H1 (cell line): ENCODE data around the gene LRPAP1. TPM values are rescaled to one million over a fixed set of nuclear protein-coding genes. Genes with fewer than 3 reads are reported as not detected.

Experiments
- CTCF ChIA-PET: fragments of 300-600 bp; sonication (Branson Sonifier 250); formaldehyde crosslinking; loops from one replicate; lab custom pipeline; 2021; ENCODE audit not compliant: partially characterized antibody; lab: Charles Lee
- POLR2A ChIA-PET: fragments of 300-600 bp; sonication (Branson Sonifier 250); formaldehyde crosslinking; loops from one replicate; lab custom pipeline; 2021; ENCODE audit warnings: inconsistent platforms; ENCODE audit not compliant: partially characterized antibody; lab: Charles Lee
- DNase-seq, 2 experiments: peaks; one replicate each; pipeline versions ENCODE4 v3.0.0 to v3.0.0-alpha.2; 2010 to 2022; ENCODE audit warnings: low spot score in 2 of 2, low read depth in 1 of 2, mixed read lengths in 1 of 2
- FAIRE-seq: peaks from 2 replicates; lab custom pipeline; 2011; peaks lifted over from hg19 to GRCh38; lab: Jason Lieb, UNC
- H2AFZ ChIP-seq: 2 replicates; pipeline ENCODE4 v1.8.1; 2012; ENCODE audit warnings: low read length, inconsistent platforms
- H2AK5ac ChIP-seq: 2 replicates; pipeline ENCODE4 v1.6.1; 2013; ENCODE audit warnings: low read depth, low read length
- H2BK120ac ChIP-seq: replicated peaks from 2 replicates; pipeline ENCODE3; 2013; ENCODE audit warnings: low read depth, low read length, inconsistent platforms
- H2BK12ac ChIP-seq: 2 replicates; pipeline ENCODE4 v1.6.1; 2013; ENCODE audit warnings: low read depth, low read length
- H2BK15ac ChIP-seq: 2 replicates; pipeline ENCODE4 v1.6.1; 2013; ENCODE audit warnings: low read length
- H2BK20ac ChIP-seq: 2 replicates; pipeline ENCODE4 v1.6.1; 2013; ENCODE audit warnings: low read length
- H2BK5ac ChIP-seq: 2 replicates; pipeline ENCODE4 v1.6.1; 2013; ENCODE audit warnings: low read depth, low read length
- H3K14ac ChIP-seq: 2 replicates; pipeline ENCODE4 v1.6.1; 2013; ENCODE audit warnings: inconsistent platforms; ENCODE audit not compliant: insufficient read length
- H3K18ac ChIP-seq: 2 replicates; pipeline ENCODE4 v1.6.1; 2013; ENCODE audit warnings: low read length; ENCODE audit errors: extremely low read depth
- H3K23ac ChIP-seq: 2 replicates; pipeline ENCODE4 v1.6.1; 2013; ENCODE audit warnings: inconsistent platforms; ENCODE audit not compliant: insufficient read length
- H3K23me2 ChIP-seq: 2 replicates; pipeline ENCODE4 v1.6.1; 2013; ENCODE audit warnings: low read depth, low read length
- H3K27ac ChIP-seq: 2 replicates; pipeline ENCODE4 v1.6.1; 2011; ENCODE audit warnings: low read depth, low read length, inconsistent platforms
- H3K27me3 ChIP-seq, 4 experiments: replicated peaks in 1 of 4; 1 replicate in 1 of 4; 2 replicates in 3 of 4; pipeline versions ENCODE4 v1.6.1 to v1.8.1; 2011 to 2013; ENCODE audit warnings: low read length in 3 of 4, mild to moderate bottlenecking in 3 of 4, inconsistent platforms in 2 of 4, mixed read lengths in 2 of 4, moderate library complexity in 1 of 4; ENCODE audit not compliant: control insufficient read depth in 3 of 4, insufficient read depth in 3 of 4; ENCODE audit errors: extremely low read depth in 1 of 4
- H3K36me3 ChIP-seq, 4 experiments: 2 replicates each; pipeline versions ENCODE4 v1.6.1 to v1.8.1; 2011 to 2013; ENCODE audit warnings: mild to moderate bottlenecking in 4 of 4, low read length in 3 of 4, moderate library complexity in 2 of 4, control low read depth in 1 of 4, inconsistent platforms in 1 of 4; ENCODE audit not compliant: insufficient read depth in 4 of 4, control insufficient read depth in 2 of 4
- H3K4ac ChIP-seq: replicated peaks from 2 replicates; pipeline ENCODE3; 2013; ENCODE audit warnings: low read length, low read depth, mixed read lengths, inconsistent platforms; ENCODE audit not compliant: insufficient read length
- H3K4me1 ChIP-seq, 4 experiments: replicated peaks in 1 of 4; 1 replicate in 1 of 4; 2 replicates in 3 of 4; pipeline versions ENCODE4 v1.6.1 to v1.8.1; 2011 to 2013; ENCODE audit warnings: low read length in 3 of 4, inconsistent platforms in 2 of 4, mixed read lengths in 1 of 4; ENCODE audit not compliant: insufficient read depth in 4 of 4, control insufficient read depth in 3 of 4
- H3K4me2 ChIP-seq, 2 experiments: 2 replicates each; pipeline versions ENCODE4 v1.6.1 to v1.8.1; 2011 to 2013; ENCODE audit warnings: low read depth in 2 of 2, low read length in 2 of 2, control low read depth in 1 of 2, inconsistent platforms in 1 of 2, mild to moderate bottlenecking in 1 of 2; ENCODE audit not compliant: insufficient read depth in 1 of 2
- H3K4me3 ChIP-seq, 4 experiments: fragments of 200-600, 300-600 bp in 1 of 4; sonication (generic), shearing (Covaris generic), sonication (Bioruptor Twin) in 1 of 4; 2 replicates each; pipeline versions ENCODE4 v1.5.1 to v1.8.1; 2011 to 2016; ENCODE audit warnings: low read length in 4 of 4, low read depth in 3 of 4, control low read depth in 2 of 4, inconsistent platforms in 2 of 4, mild to moderate bottlenecking in 2 of 4, mixed read lengths in 1 of 4, moderate library complexity in 1 of 4; ENCODE audit not compliant: insufficient read depth in 2 of 4; ENCODE audit errors: extremely low read depth in 1 of 4
- H3K56ac ChIP-seq: replicated peaks from 2 replicates; pipeline ENCODE3; 2013; ENCODE audit warnings: low read depth, mild to moderate bottlenecking, mixed read lengths, low read length, inconsistent platforms; ENCODE audit not compliant: insufficient read length
- H3K79me1 ChIP-seq: 2 replicates; pipeline ENCODE4 v1.6.1; 2013; ENCODE audit warnings: low read depth, low read length, control low read depth
- H3K79me2 ChIP-seq, 2 experiments: 2 replicates each; pipeline versions ENCODE4 v1.6.1 to v1.8.1; 2012 to 2013; ENCODE audit warnings: low read length in 2 of 2, mild to moderate bottlenecking in 2 of 2, inconsistent platforms in 1 of 2; ENCODE audit not compliant: insufficient read depth in 2 of 2, control insufficient read depth in 1 of 2
- H3K9ac ChIP-seq, 4 experiments: replicated peaks in 1 of 4; 1 replicate in 1 of 4; 2 replicates in 3 of 4; pipeline versions ENCODE4 v1.6.1 to v1.8.1; 2011 to 2013; ENCODE audit warnings: low read depth in 3 of 4, low read length in 3 of 4, control low read depth in 2 of 4, mild to moderate bottlenecking in 2 of 4, moderate library complexity in 2 of 4, inconsistent platforms in 1 of 4; ENCODE audit errors: extremely low read depth in 1 of 4
- H3K9me3 ChIP-seq, 2 experiments: 2 replicates each; pipeline versions ENCODE4 v1.6.1 to v1.8.1; 2012 to 2013; ENCODE audit warnings: mild to moderate bottlenecking in 2 of 2, moderate library complexity in 2 of 2, control low read depth in 1 of 2, inconsistent platforms in 1 of 2, low read depth in 1 of 2, low read length in 1 of 2, mixed read lengths in 1 of 2; ENCODE audit not compliant: insufficient read depth in 2 of 2
- H4K20me1 ChIP-seq, 2 experiments: replicated peaks in 1 of 2; 2 replicates each; pipeline versions ENCODE3 to v1.8.1; 2011 to 2013; ENCODE audit warnings: inconsistent platforms in 2 of 2, low read length in 2 of 2, mild to moderate bottlenecking in 1 of 2; ENCODE audit not compliant: insufficient read depth in 2 of 2, control insufficient read depth in 1 of 2
- H4K5ac ChIP-seq: 2 replicates; pipeline ENCODE4 v1.6.1; 2013; ENCODE audit warnings: low read length, low read depth, mixed read lengths, inconsistent platforms; ENCODE audit not compliant: insufficient read length
- H4K8ac ChIP-seq: 2 replicates; pipeline ENCODE4 v1.8.0; 2013; ENCODE audit warnings: mild to moderate bottlenecking, moderate library complexity, low read length, inconsistent platforms; ENCODE audit not compliant: insufficient read depth; ENCODE audit errors: extremely low read depth
- H4K91ac ChIP-seq: replicated peaks from 2 replicates; pipeline ENCODE3; 2013; ENCODE audit warnings: low read length, mixed read lengths, inconsistent platforms; ENCODE audit not compliant: insufficient read length
- ASH2L ChIP-seq: fragments of 200-600, 300-600 bp; sonication (generic); IDR thresholded peaks from one replicate; pipeline ENCODE4 v1.7.1; 2017; ENCODE audit warnings: low read length
- ATF2 ChIP-seq: IDR thresholded peaks from 2 replicates; pipeline ENCODE4 v1.6.1; 2012; ENCODE audit warnings: low read length, inconsistent platforms
- CBX8 ChIP-seq: fragments of 300-800, 300-1000 bp; sonication (generic); IDR thresholded peaks from 2 replicates; pipeline ENCODE4 v1.7.1; 2016; ENCODE audit warnings: low read depth, low read length, borderline replicate concordance
- CEBPB ChIP-seq: IDR thresholded peaks from 2 replicates; pipeline ENCODE4 v1.6.1; 2012; ENCODE audit warnings: low read depth, low read length
- CREB1 ChIP-seq: IDR thresholded peaks from 2 replicates; pipeline ENCODE4 v1.6.1; 2012; ENCODE audit warnings: inconsistent platforms
- HDAC6 ChIP-seq: IDR thresholded peaks from one replicate; pipeline ENCODE4 v1.7.1; 2012; ENCODE audit warnings: low read depth, mild to moderate bottlenecking, inconsistent platforms, low read length, moderate library complexity
- JUN ChIP-seq: IDR thresholded peaks from 2 replicates; pipeline ENCODE4 v1.6.1; 2011; ENCODE audit warnings: low read depth, mild to moderate bottlenecking, improper control_type of control experiment, low read length
- NANOG ChIP-seq: IDR thresholded peaks from 2 replicates; pipeline ENCODE4 v1.6.1; 2011; ENCODE audit warnings: low read length, low read depth, mild to moderate bottlenecking, inconsistent platforms; ENCODE audit not compliant: insufficient read depth, poor library complexity, severe bottlenecking
- ZNF274 ChIP-seq: IDR thresholded peaks from 2 replicates; pipeline ENCODE4 v1.7.0; 2012; ENCODE audit warnings: low read length, borderline replicate concordance; ENCODE audit errors: extremely low read depth
- WGBS, 2 experiments: shearing (Covaris generic) in 1 of 2; methylation state at CpG; one replicate each; pipeline versions ENCODE4 v1.1.6 to v1.1.7; 2013 to 2015; ENCODE audit warnings: low lambda C conversion rate in 2 of 2, mixed read lengths in 2 of 2, inconsistent platforms in 1 of 2, low coverage in 1 of 2, missing lambda C conversion rate in 1 of 2; ENCODE audit not compliant: insufficient replicate concordance in 2 of 2, insufficient coverage in 1 of 2, insufficient read length in 1 of 2; ENCODE audit errors: extremely low coverage in 1 of 2, missing lambda C conversion rate in 1 of 2; 5-methylcytosine and 5-hydroxymethylcytosine counted together
- polyA plus RNA-seq, 7 experiments: library from polyadenylated mRNA; depleted of rRNA in 3 of 7; stranded (reverse) in 5 of 7; unstranded in 2 of 7; fragments of >200 nt in 5 of 7; fragments of 200-250 nt in 2 of 7; gene quantifications; 1 replicate in 5 of 7; 2 replicates in 1 of 7; 4 replicates in 1 of 7; pipeline versions ENCODE4 v1.2.1 to v1.2.3, GENCODE V29; 2011 to 2013; ENCODE audit warnings: missing spikeins in 2 of 7, mixed read lengths in 2 of 7
- total RNA-seq: library from RNA; stranded (reverse); fragmentation: NEBNext Ultra II Directional; extraction: Animal tissue kit (Norgen Biotek cat#: 25700); gene quantifications from 2 replicates; pipeline ENCODE4 v1.2.1, GENCODE V29; 2021

Gene LRPAP1
- total and polyA plus RNA-seq, 2 of the 8 experiments (the other 6 are each of a cell fraction or from before 2014, with no cell fraction given) = 31.1 to 101 TPM

GRCh38 chr4:3523628-3524221 lies 8.5 kb downstream of the LRPAP1 start:
- Histone ChIP-seq H2BK5ac (no peak overlapping the region), H2BK20ac (no peak overlapping the region), H4K91ac (no peak overlapping the region), H3K79me1 (peaks cover 19% of the 10 kb centered on the region), H2BK15ac (no peak overlapping the region), H3K23me2 (no peaks in the 10 kb centered on the region), H3K56ac (no peak overlapping the region), H4K5ac (no peak overlapping the region), H3K4me1 (peaks cover 0 to 4% (median 0%) of the 10 kb centered on the region in 4 experiments; a peak in 1 of 7 replicates), H4K8ac (no peak overlapping the region), H2BK120ac (no peak overlapping the region), H4K20me1 (peaks cover 20 to 59% of the 10 kb centered on the region in 2 experiments), H3K4me3 (no peak overlapping the region), H3K23ac (no peak overlapping the region), H2BK12ac (no peak overlapping the region), H3K27me3 (no peaks in the 10 kb centered on the region), H3K4me2 (no peak overlapping the region), H2AFZ (no peak overlapping the region), H3K4ac (no peak overlapping the region), H3K36me3 (peaks cover 11 to 45% (median 29%) of the 10 kb centered on the region in 4 experiments; a peak in 6 of 8 replicates), H3K79me2 (peaks cover 0 to 11% of the 10 kb centered on the region in 2 experiments; a peak in 1 of 4 replicates), H2AK5ac (no peak overlapping the region), H3K18ac (no peak overlapping the region), H3K9me3 (no peaks in the 10 kb centered on the region), H3K14ac (no peak overlapping the region), H3K9ac (no peak overlapping the region), H3K27ac (no peak overlapping the region)
- DNase-seq = no peak
- WGBS, 2 experiments = 88% methylated on average over 24 of the region's 24 CpGs; no CpG with 5 or more reads in 1 of the 2 experiments
- ChIA-PET POLR2A (no interaction called here), CTCF (no interaction called here)
- FAIRE-seq = no peak
- TF ChIP-seq CREB1 (no peak), ASH2L (no peak), HDAC6 (no peak), CEBPB (no peak), NANOG (no peak), ATF2 (no peak), JUN (no peak), ZNF274 (no peak), CBX8 (no peak)
